K562 (cell line): ENCODE data around the gene CNOT1.

Experiments
- CTCF ChIP-seq, 3 experiments: IDR thresholded peaks in 2 of 3; conservative IDR thresholded peaks in 1 of 3; 2 replicates each; pipeline ENCODE4 v1.5.1; 2011 to 2012; ENCODE audit warnings: low read length in 3 of 3, mild to moderate bottlenecking in 3 of 3, control low read depth in 2 of 3, improper control_type of control experiment in 1 of 3, inconsistent platforms in 1 of 3, low read depth in 1 of 3, mixed read lengths in 1 of 3, moderate library complexity in 1 of 3; ENCODE audit not compliant: insufficient read depth in 2 of 3
- EP300 ChIP-seq: IDR thresholded peaks from 2 replicates; pipeline ENCODE4 v1.6.1; 2012; ENCODE audit warnings: low read length, improper control_type of control experiment
- EZH2 ChIP-seq: IDR thresholded peaks from 2 replicates; pipeline ENCODE4 v1.6.1; 2012; ENCODE audit warnings: low read depth, mild to moderate bottlenecking, inconsistent platforms, low read length, borderline replicate concordance
- GABPA ChIP-seq: fragments of 200-800 bp; sonication (Bioruptor generic); conservative IDR thresholded peaks from 2 replicates; pipeline ENCODE4 v1.6.1; 2016; ENCODE audit warnings: low read depth, missing genetic modification characterization, missing compliant biosample characterization
- JUND ChIP-seq, 2 experiments: IDR thresholded peaks; 2 replicates in 1 of 2; 3 replicates in 1 of 2; pipeline ENCODE4 v1.6.1; 2011; ENCODE audit warnings: borderline replicate concordance in 2 of 2, low read depth in 2 of 2, low read length in 2 of 2, improper control_type of control experiment in 1 of 2, missing biosample characterization in 1 of 2, missing genetic modification characterization in 1 of 2, missing genetic modification reagents in 1 of 2
- MXI1 ChIP-seq: IDR thresholded peaks from 2 replicates; pipeline ENCODE4 v1.6.1; 2011; ENCODE audit warnings: low read depth, mild to moderate bottlenecking, improper control_type of control experiment, low read length
- POLR2A ChIP-seq: fragments of 450-650 bp; conservative IDR thresholded peaks from 2 replicates; pipeline ENCODE4 v1.6.1; 2016
- POLR2AphosphoS5 ChIP-seq: IDR thresholded peaks from 2 replicates; pipeline ENCODE4 v1.6.1; 2011; ENCODE audit warnings: mild to moderate bottlenecking, low read depth, low read length, moderate library complexity; ENCODE audit not compliant: control insufficient read depth, insufficient read depth
- TBP ChIP-seq: optimal IDR thresholded peaks from 2 replicates; pipeline ENCODE3; 2011; ENCODE audit warnings: low read depth, low read length, improper control_type of control experiment
- ZNF407 ChIP-seq: fragments of 450-650 bp; IDR thresholded peaks from 2 replicates; pipeline ENCODE4 v1.6.1; 2016; ENCODE audit warnings: low read depth

DNA sequence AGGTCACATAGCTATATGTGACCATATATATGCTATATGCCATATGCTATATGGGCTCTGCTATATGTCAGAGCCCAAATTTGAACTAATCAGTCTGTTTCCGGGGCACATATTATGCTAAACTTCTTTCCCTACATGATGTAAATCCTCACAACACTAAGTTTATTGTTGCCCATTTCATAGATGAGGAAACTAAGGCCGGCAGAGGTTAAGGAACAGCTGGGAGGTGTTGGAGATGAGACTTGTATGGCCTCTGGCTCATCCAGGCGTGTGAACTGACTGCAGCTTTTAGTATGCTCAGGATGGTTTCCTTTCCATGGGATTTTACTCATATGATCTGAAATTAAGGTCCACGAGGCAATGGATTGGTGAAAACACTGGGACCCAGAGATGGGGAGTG lies 17.5 kb upstream of the CNOT1 start:
- no peak for TF ChIP-seq EZH2
- no peak for TF ChIP-seq CTCF (IDR thresholded peaks at IDR 0.05 in 2 of 3, conservative IDR thresholded peaks at IDR 0.05 in 1 of 3; ENCODE audit: insufficient read depth in 2 of 3, low read depth in 1 of 3, low read length in 3 of 3)
- no peak for TF ChIP-seq MXI1
- TF ChIP-seq ZNF407: no peak
- TF ChIP-seq POLR2A: no peak
- TF ChIP-seq POLR2AphosphoS5: no peak
- no peak for TF ChIP-seq TBP
- no peak for TF ChIP-seq EP300
- TF ChIP-seq GABPA (tag): no peak
- TF ChIP-seq JUND (IDR thresholded peaks at IDR 0.05; ENCODE audit: borderline replicate concordance, low read depth, low read length): no peak
- TF ChIP-seq JUND (tag; IDR thresholded peaks at IDR 0.05; ENCODE audit: borderline replicate concordance, low read depth, low read length): no peak
